ENCODE data around the gene C6. TPM values are rescaled to one million over a fixed set of nuclear protein-coding genes. Genes with fewer than 3 reads are reported as not detected.

Gene C6
- total RNA-seq, 2 donors from 2014 or later: 40.7 to 50.8 TPM

GRCh38 chr5:41182666-41183065, 30.7 kb downstream of the C6 start:
- peak; percentile 91 for ATAC-seq

GRCh38 chr5:41181691-41182564, 31.4 kb downstream of the C6 start:
- TF ChIP-seq POLR2A (IDR thresholded peaks at IDR 0.05) (no peak), CTCF (IDR thresholded peaks at IDR 0.05) (no peak)
- intact Hi-C loops (cut with DNase I): no loop called here
- no peaks in the 10 kb centered on the region for H3K9me3 ChIP-seq
- H3K36me3 ChIP-seq (replicated peaks in 1 of 2; ENCODE audit: insufficient read depth in 1 of 2, low read depth in 2 of 2): no peaks in the 10 kb centered on the region
- WGBS, 2 donors: 56 to 60% methylated on average over 5 of the region's 5 CpGs
- ATAC-seq (peak; percentile 38), DNase-seq (no peak)
- no peaks in the 10 kb centered on the region for H3K27me3 ChIP-seq
- no peak overlapping the region for H3K4me3 ChIP-seq
- peak overlapping the region; percentile 6 to 76 (median 45) for H3K27ac ChIP-seq
- peaks cover 53% of the 10 kb centered on the region for H3K4me1 ChIP-seq

More at GRCh38 chr5:41182666-41183065, 30.7 kb downstream of the C6 start:
- Histone ChIP-seq H3K27me3 (no peaks in the 10 kb centered on the region), H3K4me1 (peaks cover 53% of the 10 kb centered on the region), H3K4me3 (no peak overlapping the region), H3K36me3 (replicated peaks in 1 of 2; ENCODE audit: insufficient read depth in 1 of 2, low read depth in 2 of 2) (no peaks in the 10 kb centered on the region), H3K9me3 (no peaks in the 10 kb centered on the region), H3K27ac (peak overlapping the region in 3 of 4 donors; percentile 22 to 76 (median 68))
- TF ChIP-seq POLR2A (IDR thresholded peaks at IDR 0.05): no peak
- peak in 1 of 7 experiments; percentile 17 for TF ChIP-seq CTCF (IDR thresholded peaks at IDR 0.05)
- intact Hi-C loops (cut with DNase I): no loop called here
- DNase-seq: no peak

- no peaks in the 10 kb centered on the region for H3K9me3 ChIP-seq
- no peak for ATAC-seq
- H3K4me1 ChIP-seq: peaks cover 17% of the 10 kb centered on the region
- no peak for DNase-seq
- 51 to 56% methylated on average over 3 of the region's 3 CpGs for WGBS, 2 donors
- intact Hi-C loops (cut with DNase I): no loop called here
- H3K27ac ChIP-seq: no peak overlapping the region
- no peaks in the 10 kb centered on the region for H3K27me3 ChIP-seq
- H3K36me3 ChIP-seq (replicated peaks in 1 of 2; ENCODE audit: insufficient read depth in 1 of 2, low read depth in 2 of 2): no peaks in the 10 kb centered on the region
- H3K4me3 ChIP-seq: no peak overlapping the region
- TF ChIP-seq CTCF (IDR thresholded peaks at IDR 0.05) (no peak), POLR2A (IDR thresholded peaks at IDR 0.05) (no peak)
These were observed 36.4 kb downstream of the C6 start for GRCh38 chr5:41176952-41177351.

- Histone ChIP-seq H3K4me3 (no peak overlapping the region), H3K36me3 (replicated peaks in 1 of 2; ENCODE audit: insufficient read depth in 1 of 2, low read depth in 2 of 2) (no peaks in the 10 kb centered on the region), H3K4me1 (peaks cover 15% of the 10 kb centered on the region), H3K9me3 (no peaks in the 10 kb centered on the region), H3K27ac (peak overlapping the region in 2 of 4 donors; percentile 24 to 45), H3K27me3 (no peaks in the 10 kb centered on the region)
- 15 to 22% methylated on average over 3 of the region's 3 CpGs for WGBS, 2 donors
- intact Hi-C loops (cut with DNase I): no loop called here
- peak; percentile 47 for ATAC-seq
- DNase-seq: no peak
- no peak for TF ChIP-seq CTCF (IDR thresholded peaks at IDR 0.05)
- no peak for TF ChIP-seq POLR2A (IDR thresholded peaks at IDR 0.05)
These were observed 41.3 kb downstream of the C6 start for GRCh38 chr5:41172012-41172411.

- TF ChIP-seq CTCF (IDR thresholded peaks at IDR 0.05) (no peak), POLR2A (IDR thresholded peaks at IDR 0.05) (no peak)
- H3K36me3 ChIP-seq (replicated peaks in 1 of 2; ENCODE audit: insufficient read depth in 1 of 2, low read depth in 2 of 2): no peaks in the 10 kb centered on the region
- ATAC-seq (no peak), DNase-seq (no peak)
- 44 to 58% methylated on average over 1 of the region's 1 CpG for WGBS, 2 donors
- peaks cover 11% of the 10 kb centered on the region for H3K4me1 ChIP-seq
- no peaks in the 10 kb centered on the region for H3K27me3 ChIP-seq
- H3K4me3 ChIP-seq: no peak overlapping the region
- no peaks in the 10 kb centered on the region for H3K9me3 ChIP-seq
- H3K27ac ChIP-seq: no peak overlapping the region
- intact Hi-C loops (cut with DNase I): no loop called here
These were observed 52.1 kb downstream of the C6 start for GRCh38 chr5:41161271-41161670.

Measured in body of pancreas (tissue), 4 donors.